ENCODE measurements around the gene NAV3. TPM values are rescaled to one million over a fixed set of nuclear protein-coding genes. Genes with fewer than 3 reads are reported as not detected.

NAV3 gene
- total RNA-seq, 1 donor from 2014 or later = 8.1 TPM

GRCh38 chr12:77993658-77994057, 163.0 kb downstream of the NAV3 start:
- Mint-ChIP-seq H3K4me1 (ENCODE audit: unreplicated experiment) (peaks cover 28% of the 10 kb centered on the region), H3K36me3 (ENCODE audit: unreplicated experiment) (peaks cover 2% of the 10 kb centered on the region), H3K27me3 (ENCODE audit: unreplicated experiment) (no peaks in the 10 kb centered on the region), H3K9me3 (ENCODE audit: unreplicated experiment) (peaks cover 9% of the 10 kb centered on the region), H3K4me3 (ENCODE audit: unreplicated experiment) (no peak overlapping the region), H3K27ac (ENCODE audit: unreplicated experiment) (no peak overlapping the region)
- TF ChIP-seq, protein P1, sequence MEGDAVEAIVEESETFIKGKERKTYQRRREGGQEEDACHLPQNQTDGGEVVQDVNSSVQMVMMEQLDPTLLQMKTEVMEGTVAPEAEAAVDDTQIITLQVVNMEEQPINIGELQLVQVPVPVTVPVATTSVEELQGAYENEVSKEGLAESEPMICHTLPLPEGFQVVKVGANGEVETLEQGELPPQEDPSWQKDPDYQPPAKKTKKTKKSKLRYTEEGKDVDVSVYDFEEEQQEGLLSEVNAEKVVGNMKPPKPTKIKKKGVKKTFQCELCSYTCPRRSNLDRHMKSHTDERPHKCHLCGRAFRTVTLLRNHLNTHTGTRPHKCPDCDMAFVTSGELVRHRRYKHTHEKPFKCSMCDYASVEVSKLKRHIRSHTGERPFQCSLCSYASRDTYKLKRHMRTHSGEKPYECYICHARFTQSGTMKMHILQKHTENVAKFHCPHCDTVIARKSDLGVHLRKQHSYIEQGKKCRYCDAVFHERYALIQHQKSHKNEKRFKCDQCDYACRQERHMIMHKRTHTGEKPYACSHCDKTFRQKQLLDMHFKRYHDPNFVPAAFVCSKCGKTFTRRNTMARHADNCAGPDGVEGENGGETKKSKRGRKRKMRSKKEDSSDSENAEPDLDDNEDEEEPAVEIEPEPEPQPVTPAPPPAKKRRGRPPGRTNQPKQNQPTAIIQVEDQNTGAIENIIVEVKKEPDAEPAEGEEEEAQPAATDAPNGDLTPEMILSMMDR (IDR thresholded peaks at IDR 0.05) = no peak
- DNase-seq (ENCODE audit: extremely low spot score, unreplicated experiment) = no peak

- Mint-ChIP-seq H3K4me3 (ENCODE audit: unreplicated experiment) (no peak overlapping the region), H3K27ac (ENCODE audit: unreplicated experiment) (no peak overlapping the region), H3K27me3 (ENCODE audit: unreplicated experiment) (no peaks in the 10 kb centered on the region), H3K4me1 (ENCODE audit: unreplicated experiment) (peaks cover 14% of the 10 kb centered on the region), H3K9me3 (ENCODE audit: unreplicated experiment) (peaks cover 5% of the 10 kb centered on the region), H3K36me3 (ENCODE audit: unreplicated experiment) (no peaks in the 10 kb centered on the region)
- TF ChIP-seq, protein P1 (IDR thresholded peaks at IDR 0.05) = no peak
- DNase-seq (ENCODE audit: extremely low spot score, unreplicated experiment) = no peak
These were observed 164.9 kb downstream of the NAV3 start for GRCh38 chr12:77995436-77996167.

- Mint-ChIP-seq H3K36me3 (ENCODE audit: unreplicated experiment) (no peaks in the 10 kb centered on the region), H3K27ac (ENCODE audit: unreplicated experiment) (no peak overlapping the region)
- DNase-seq (ENCODE audit: extremely low spot score, unreplicated experiment) = no peak
These were observed 166.0 kb downstream of the NAV3 start for GRCh38 chr12:77996670-77997069.

GRCh38 chr12:77998236-77998786, 167.6 kb downstream of the NAV3 start:
- Mint-ChIP-seq H3K9me3 (ENCODE audit: unreplicated experiment) (no peaks in the 10 kb centered on the region), H3K27me3 (ENCODE audit: unreplicated experiment) (no peaks in the 10 kb centered on the region), H3K27ac (ENCODE audit: unreplicated experiment) (no peak overlapping the region), H3K4me1 (ENCODE audit: unreplicated experiment) (peaks cover 9% of the 10 kb centered on the region), H3K4me3 (ENCODE audit: unreplicated experiment) (no peak overlapping the region), H3K36me3 (ENCODE audit: unreplicated experiment) (no peaks in the 10 kb centered on the region)
- TF ChIP-seq, protein P1 (IDR thresholded peaks at IDR 0.05) = no peak
- DNase-seq (ENCODE audit: extremely low spot score, unreplicated experiment) = no peak

More at GRCh38 chr12:77996670-77997069, 166.0 kb downstream of the NAV3 start:
- H3K27me3 Mint-ChIP-seq (ENCODE audit: unreplicated experiment) = no peaks in the 10 kb centered on the region
- TF ChIP-seq, protein P1 (IDR thresholded peaks at IDR 0.05) = peak; percentile 22
- H3K4me1 Mint-ChIP-seq (ENCODE audit: unreplicated experiment) = peaks cover 14% of the 10 kb centered on the region
- H3K4me3 Mint-ChIP-seq (ENCODE audit: unreplicated experiment) = no peak overlapping the region
- peaks cover 5% of the 10 kb centered on the region for H3K9me3 Mint-ChIP-seq (ENCODE audit: unreplicated experiment)

- H3K9me3 Mint-ChIP-seq (ENCODE audit: unreplicated experiment) = no peaks in the 10 kb centered on the region
- H3K36me3 Mint-ChIP-seq (ENCODE audit: unreplicated experiment) = no peaks in the 10 kb centered on the region
- TF ChIP-seq, protein P1 (IDR thresholded peaks at IDR 0.05) = no peak
These were observed 168.5 kb downstream of the NAV3 start for GRCh38 chr12:77999074-77999715.

More at GRCh38 chr12:77999074-77999715, 168.5 kb downstream of the NAV3 start:
- Mint-ChIP-seq H3K4me3 (ENCODE audit: unreplicated experiment) (no peak overlapping the region), H3K27me3 (ENCODE audit: unreplicated experiment) (no peaks in the 10 kb centered on the region), H3K27ac (ENCODE audit: unreplicated experiment) (no peak overlapping the region), H3K4me1 (ENCODE audit: unreplicated experiment) (peaks cover 9% of the 10 kb centered on the region)
- DNase-seq (ENCODE audit: extremely low spot score, unreplicated experiment) = no peak
